Liver (tissue), 9 donors: Measurements from ENCODE around the gene PRMT5. TPM values are rescaled to one million over a fixed set of nuclear protein-coding genes. Genes with fewer than 3 reads are reported as not detected.
"Not testable (repeated sequence)": the region's sequence is repeated elsewhere in the genome, so short reads cannot be mapped to it uniquely, and the experiment has no call there.

Source experiments
- DNase-seq: peaks from one replicate; pipeline ENCODE4 v3.0.0-alpha.2; 2017; ENCODE audit warnings: low spot score
- H3K27ac ChIP-seq, 2 donors: one replicate each; pipeline ENCODE4 v1.7.0; 2013; ENCODE audit warnings: inconsistent platforms in 2 of 2, low read length in 2 of 2, control low read depth in 1 of 2, low read depth in 1 of 2, mild to moderate bottlenecking in 1 of 2
- H3K27me3 ChIP-seq, 4 donors: one replicate each; pipeline versions ENCODE4 v1.6.1 to v1.7.0; 2013; ENCODE audit warnings: low read length in 3 of 4, inconsistent platforms in 1 of 4, mild to moderate bottlenecking in 1 of 4, moderate library complexity in 1 of 4; ENCODE audit not compliant: control insufficient read depth in 4 of 4, insufficient read depth in 4 of 4
- H3K36me3 ChIP-seq, 4 donors: one replicate each; pipeline versions ENCODE4 v1.6.1 to v1.7.0; 2013; ENCODE audit warnings: low read length in 3 of 4, mild to moderate bottlenecking in 3 of 4, low read depth in 1 of 4, moderate library complexity in 1 of 4; ENCODE audit not compliant: control insufficient read depth in 4 of 4, insufficient read depth in 3 of 4
- H3K4me1 ChIP-seq, 4 donors: one replicate each; pipeline versions ENCODE4 v1.6.1 to v1.7.0; 2013; ENCODE audit warnings: low read length in 3 of 4, mild to moderate bottlenecking in 3 of 4, moderate library complexity in 1 of 4; ENCODE audit not compliant: control insufficient read depth in 4 of 4, insufficient read depth in 4 of 4
- H3K4me3 ChIP-seq, 3 donors: one replicate each; pipeline versions ENCODE4 v1.6.1 to v1.7.0; 2013; ENCODE audit warnings: low read length in 3 of 3, control low read depth in 1 of 3, low read depth in 1 of 3, mild to moderate bottlenecking in 1 of 3
- H3K9ac ChIP-seq, 2 donors: one replicate each; pipeline ENCODE4 v1.7.0; 2013; ENCODE audit warnings: low read length in 2 of 2, mild to moderate bottlenecking in 2 of 2, moderate library complexity in 2 of 2, control low read depth in 1 of 2, low read depth in 1 of 2
- H3K9me3 ChIP-seq, 4 donors: one replicate each; pipeline versions ENCODE4 v1.6.1 to v1.7.0; 2013; ENCODE audit warnings: low read length in 3 of 4; ENCODE audit not compliant: control insufficient read depth in 4 of 4
- ATF3 ChIP-seq: IDR thresholded peaks from 2 replicates; pipeline ENCODE4 v1.6.1; 2016; ENCODE audit warnings: antibody characterized with exemption
- CTCF ChIP-seq: fragments of 150-350 bp; IDR thresholded peaks from 2 replicates; pipeline ENCODE4 v1.5.1; 2017; ENCODE audit warnings: improper control_type of control experiment, low read depth, low read length; ENCODE audit not compliant: missing input control
- EGR1 ChIP-seq, 2 donors: IDR thresholded peaks; 2 replicates each; pipeline ENCODE4 v1.6.1; 2016 to 2018; ENCODE audit warnings: antibody characterized with exemption in 2 of 2, low read depth in 2 of 2
- FOXA1 ChIP-seq: IDR thresholded peaks from 2 replicates; pipeline ENCODE4 v1.6.1; 2016; ENCODE audit warnings: antibody characterized with exemption
- FOXA2 ChIP-seq: IDR thresholded peaks from 2 replicates; pipeline ENCODE4 v1.6.1; 2016; ENCODE audit warnings: antibody characterized with exemption
- GABPA ChIP-seq, 2 donors: IDR thresholded peaks in 1 of 2; conservative IDR thresholded peaks in 1 of 2; 2 replicates each; pipeline ENCODE4 v1.6.1; 2016; ENCODE audit warnings: antibody characterized with exemption in 2 of 2, mild to moderate bottlenecking in 1 of 2, moderate library complexity in 1 of 2
- HNF4A ChIP-seq, 2 donors: conservative IDR thresholded peaks; 2 replicates each; pipeline ENCODE4 v1.6.1; 2016; ENCODE audit warnings: antibody characterized with exemption in 2 of 2, mild to moderate bottlenecking in 2 of 2
- HNF4G ChIP-seq: IDR thresholded peaks from 2 replicates; pipeline ENCODE4 v1.6.1; 2016; ENCODE audit warnings: antibody characterized with exemption
- JUND ChIP-seq, 2 donors: IDR thresholded peaks; 2 replicates each; pipeline ENCODE4 v1.6.1; 2016; ENCODE audit warnings: antibody characterized with exemption in 2 of 2
- MAX ChIP-seq: IDR thresholded peaks from 2 replicates; pipeline ENCODE4 v1.6.1; 2016; ENCODE audit warnings: antibody characterized with exemption
- NR2F2 ChIP-seq: IDR thresholded peaks from 2 replicates; pipeline ENCODE4 v1.6.1; 2016; ENCODE audit warnings: antibody characterized with exemption
- RAD21 ChIP-seq, 2 donors: IDR thresholded peaks; 2 replicates each; pipeline ENCODE4 v1.6.1; 2016; ENCODE audit warnings: antibody characterized with exemption in 2 of 2, mild to moderate bottlenecking in 2 of 2
- REST ChIP-seq: IDR thresholded peaks from 2 replicates; pipeline ENCODE4 v1.6.1; 2016; ENCODE audit warnings: antibody characterized with exemption, mild to moderate bottlenecking
- RXRA ChIP-seq, 2 donors: IDR thresholded peaks; 2 replicates each; pipeline ENCODE4 v1.6.1; 2017 to 2018; ENCODE audit warnings: antibody characterized with exemption in 2 of 2, mild to moderate bottlenecking in 1 of 2
- SP1 ChIP-seq: IDR thresholded peaks from 2 replicates; pipeline ENCODE4 v1.6.1; 2018; ENCODE audit warnings: antibody characterized with exemption, mild to moderate bottlenecking
- TAF1 ChIP-seq: conservative IDR thresholded peaks from 2 replicates; pipeline ENCODE4 v1.6.1; 2016; ENCODE audit warnings: antibody characterized with exemption, mild to moderate bottlenecking
- YY1 ChIP-seq: IDR thresholded peaks from 2 replicates; pipeline ENCODE4 v1.6.1; 2016; ENCODE audit warnings: antibody characterized with exemption, mild to moderate bottlenecking
- ZBTB33 ChIP-seq: IDR thresholded peaks from 2 replicates; pipeline ENCODE4 v1.6.1; 2016; ENCODE audit warnings: antibody characterized with exemption
- WGBS: extraction: QIAGEN DNeasy Blood & Tissue Kit; methylation state at CpG from one replicate; pipeline ENCODE4 v1.1.7; 2013; 5-methylcytosine and 5-hydroxymethylcytosine counted together
- polyA plus RNA-seq, 2 donors: library from polyadenylated mRNA; stranded (reverse) in 1 of 2; unstranded in 1 of 2; fragments of 200-250 nt in 1 of 2; fragments of >200 nt in 1 of 2; fragmentation: Nextera tagmentation in 1 of 2; extraction: Ambion mirVana in 1 of 2; gene quantifications; one replicate each; pipeline versions ENCODE4 v1.2.1 to v1.2.3, GENCODE V29; 2013 to 2015
- total RNA-seq, 2 donors: library from RNA; depleted of rRNA; stranded (reverse); fragments of >200 nt; gene quantifications; one replicate each; pipeline ENCODE4 v1.2.3, GENCODE V29; 2014
- donor health status: healthy.
- donor health status: healthy.
- donor health status: healthy.
- donor health status: healthy.
- donor health status: healthy.

PRMT5 gene
- total and polyA plus RNA-seq, 4 donors = 14.1 to 28.2 (median 26.8) TPM

- Histone ChIP-seq H3K36me3 (peaks cover 5 to 9% (median 6%) of the 10 kb centered on the region in 4 donors), H3K9ac (no peak overlapping the region), H3K27ac (peak overlapping the region; percentile 52 to 100), H3K4me3 (no peak overlapping the region), H3K4me1 (peaks cover 10 to 33% (median 21%) of the 10 kb centered on the region in 4 donors), H3K27me3 (no peaks in the 10 kb centered on the region), H3K9me3 (no peaks in the 10 kb centered on the region)
- TF ChIP-seq FOXA1 (no peak), SP1 (peak; percentile 56), MAX (no peak), EGR1 (IDR thresholded peaks at IDR 0.05; ENCODE audit: low read depth in 2 of 2) (no peak), TAF1 (no peak), ZBTB33 (no peak), REST (no peak), GABPA (IDR thresholded peaks at IDR 0.05 in 1 of 2, conservative IDR thresholded peaks at IDR 0.05 in 1 of 2) (peak in 1 of 2 donors; percentile 30), NR2F2 (no peak), CTCF (no peak), RXRA (IDR thresholded peaks at IDR 0.05) (peak; percentile 71 to 83), JUND (IDR thresholded peaks at IDR 0.05) (peak; percentile 36 to 58), YY1 (peak; percentile 43), HNF4A (conservative IDR thresholded peaks at IDR 0.05) (peak; percentile 65 to 68), RAD21 (IDR thresholded peaks at IDR 0.05) (peak in 1 of 2 donors; percentile 24), HNF4G (no peak), FOXA2 (no peak), ATF3 (peak; percentile 18)
- 62% methylated on average over 8 of the region's 8 CpGs for WGBS
- DNase-seq = no peak
These were observed 13.2 kb downstream of the PRMT5 start for GRCh38 chr14:22915886-22916521.

- not testable (repeated sequence) for H3K27ac ChIP-seq, DNase-seq, H3K4me3 ChIP-seq, H3K27me3 ChIP-seq, H3K9me3 ChIP-seq, H3K9ac ChIP-seq, H3K36me3 ChIP-seq
- H3K4me1 ChIP-seq = peaks cover 10 to 33% (median 21%) of the 10 kb centered on the region in 4 donors
- WGBS = 93% methylated on average over 4 of the region's 4 CpGs
These were observed 14.3 kb downstream of the PRMT5 start for GRCh38 chr14:22914836-22915235.
